Activated CD4-positive, alpha-beta T cell treated with anti-CD3 and anti-CD28 coated beads, Interleukin-2, amount 10 ng/mL, durations not matched to agents 24 days and 14 days (primary cell): ENCODE measurements around the gene NXN. TPM values are rescaled to one million over a fixed set of nuclear protein-coding genes. Genes with fewer than 3 reads are reported as not detected.
"Not testable (repeated sequence)": the region's sequence is repeated elsewhere in the genome, so short reads cannot be mapped to it uniquely, and the experiment has no call there.

Source experiments
- DNase-seq: peaks from one replicate; pipeline ENCODE4 v3.0.0; 2022
- H3K27ac Mint-ChIP-seq: one replicate; pipeline ENCODE4 v1.8.0; 2022; ENCODE audit warnings: mild to moderate bottlenecking, mixed read lengths
- H3K27me3 Mint-ChIP-seq: one replicate; pipeline ENCODE4 v1.8.0; 2022; ENCODE audit warnings: mixed read lengths
- H3K36me3 Mint-ChIP-seq: one replicate; pipeline ENCODE4 v1.8.0; 2022; ENCODE audit warnings: low read depth, mild to moderate bottlenecking, mixed read lengths
- H3K4me1 Mint-ChIP-seq: one replicate; pipeline ENCODE4 v1.8.0; 2021; ENCODE audit warnings: mixed read lengths
- H3K4me3 Mint-ChIP-seq: one replicate; pipeline ENCODE4 v1.8.0; 2022; ENCODE audit warnings: mild to moderate bottlenecking, moderate library complexity, mixed read lengths
- H3K9me3 Mint-ChIP-seq: one replicate; pipeline ENCODE4 v1.8.0; 2021; ENCODE audit warnings: mixed read lengths
- intact Hi-C: fragments of 100-400 bp; cut with micrococcal nuclease; formaldehyde crosslinking; loops from one replicate; pipeline ENCODE4 v1.15.1; 2023
- total RNA-seq: library from RNA; stranded (reverse); gene quantifications from 2 replicates; pipeline ENCODE4 v1.2.3, GENCODE V29; 2022

NXN gene
- total RNA-seq, 1 donor from 2014 or later = 0.14 TPM

GRCh38 chr17:879546-880442, 99.8 kb downstream of the NXN start:
- peaks cover 14% of the 10 kb centered on the region for H3K4me1 Mint-ChIP-seq

GRCh38 chr17:877630-878029, 101.9 kb downstream of the NXN start:
- H3K4me3 Mint-ChIP-seq = no peak overlapping the region
- DNase-seq = no peak
- peaks cover 14% of the 10 kb centered on the region for H3K4me1 Mint-ChIP-seq
- peaks cover 1% of the 10 kb centered on the region for H3K27me3 Mint-ChIP-seq
- intact Hi-C loops = loop anchor here (5.0 kb wide), 1 partner anchor 120 kb away; the partner anchor contains the start of gene TIMM22
- H3K9me3 Mint-ChIP-seq = no peaks in the 10 kb centered on the region
- no peaks in the 10 kb centered on the region for H3K36me3 Mint-ChIP-seq
- H3K27ac Mint-ChIP-seq = no peak overlapping the region

More at GRCh38 chr17:879546-880442, 99.8 kb downstream of the NXN start:
- peak; percentile 88 for DNase-seq
- Mint-ChIP-seq H3K36me3 (no peaks in the 10 kb centered on the region), H3K27me3 (peaks cover 1% of the 10 kb centered on the region), H3K4me3 (no peak overlapping the region), H3K9me3 (no peaks in the 10 kb centered on the region), H3K27ac (no peak overlapping the region)
- intact Hi-C loops = loop anchor here (1.0 to 5.0 kb wide), 2 partner anchors 102 to 118 kb away; partner anchors contain the start of gene TIMM22

GRCh38 chr17:876272-876671, 103.3 kb downstream of the NXN start:
- Mint-ChIP-seq H3K4me3 (no peak overlapping the region), H3K27me3 (no peaks in the 10 kb centered on the region), H3K4me1 (peaks cover 14% of the 10 kb centered on the region), H3K27ac (no peak overlapping the region), H3K9me3 (peaks cover 4% of the 10 kb centered on the region), H3K36me3 (no peaks in the 10 kb centered on the region)
- intact Hi-C loops = loop anchor here (5.0 kb wide), 1 partner anchor 121 kb away; the partner anchor contains the start of gene TIMM22
- DNase-seq = peak; percentile 82

GRCh38 chr17:874590-874989, 105.0 kb downstream of the NXN start:
- H3K27me3 Mint-ChIP-seq, intact Hi-C loops, H3K4me3 Mint-ChIP-seq, H3K9me3 Mint-ChIP-seq, H3K4me1 Mint-ChIP-seq, H3K36me3 Mint-ChIP-seq, H3K27ac Mint-ChIP-seq, DNase-seq: not testable (repeated sequence)

- H3K4me3 Mint-ChIP-seq = no peak overlapping the region
- peaks cover 4% of the 10 kb centered on the region for H3K27me3 Mint-ChIP-seq
- intact Hi-C loops = no loop called here
- no peaks in the 10 kb centered on the region for H3K36me3 Mint-ChIP-seq
- no peak for DNase-seq
- H3K27ac Mint-ChIP-seq = no peak overlapping the region
- H3K4me1 Mint-ChIP-seq = peaks cover 8% of the 10 kb centered on the region
- peaks cover 4% of the 10 kb centered on the region for H3K9me3 Mint-ChIP-seq
These were observed 106.7 kb downstream of the NXN start for GRCh38 chr17:872855-873254.

- no peaks in the 10 kb centered on the region for H3K36me3 Mint-ChIP-seq
- H3K4me3 Mint-ChIP-seq = no peak overlapping the region
- intact Hi-C loops = no loop called here
- DNase-seq = no peak
- peaks cover 8% of the 10 kb centered on the region for H3K4me1 Mint-ChIP-seq
- H3K27me3 Mint-ChIP-seq = peaks cover 4% of the 10 kb centered on the region
- H3K27ac Mint-ChIP-seq = no peak overlapping the region
- H3K9me3 Mint-ChIP-seq = peaks cover 4% of the 10 kb centered on the region
These were observed 107.6 kb downstream of the NXN start for GRCh38 chr17:871751-872519.

- H3K27ac Mint-ChIP-seq = no peak overlapping the region
- no peak overlapping the region for H3K4me3 Mint-ChIP-seq
- intact Hi-C loops = no loop called here
- peaks cover 4% of the 10 kb centered on the region for H3K9me3 Mint-ChIP-seq
- no peak for DNase-seq
- H3K36me3 Mint-ChIP-seq = no peaks in the 10 kb centered on the region
- peaks cover 6% of the 10 kb centered on the region for H3K27me3 Mint-ChIP-seq
- H3K4me1 Mint-ChIP-seq = no peaks in the 10 kb centered on the region
These were observed 109.7 kb downstream of the NXN start for GRCh38 chr17:869567-870525.

- H3K4me3 Mint-ChIP-seq = no peak overlapping the region
- H3K27ac Mint-ChIP-seq = no peak overlapping the region
- peaks cover 4% of the 10 kb centered on the region for H3K9me3 Mint-ChIP-seq
- H3K4me1 Mint-ChIP-seq = no peaks in the 10 kb centered on the region
- peaks cover 13% of the 10 kb centered on the region for H3K27me3 Mint-ChIP-seq
- H3K36me3 Mint-ChIP-seq = no peaks in the 10 kb centered on the region
- intact Hi-C loops = no loop called here
- DNase-seq = no peak
These were observed 110.5 kb downstream of the NXN start for GRCh38 chr17:869086-869485.

- DNase-seq = no peak
- Mint-ChIP-seq H3K9me3 (peaks cover 4% of the 10 kb centered on the region), H3K27me3 (peaks cover 17% of the 10 kb centered on the region), H3K27ac (no peak overlapping the region), H3K36me3 (no peaks in the 10 kb centered on the region), H3K4me3 (no peak overlapping the region), H3K4me1 (no peaks in the 10 kb centered on the region)
- intact Hi-C loops = no loop called here
These were observed 111.6 kb downstream of the NXN start for GRCh38 chr17:867896-868489.

- H3K4me3 Mint-ChIP-seq, H3K4me1 Mint-ChIP-seq, H3K27ac Mint-ChIP-seq, H3K9me3 Mint-ChIP-seq, DNase-seq, intact Hi-C loops, H3K36me3 Mint-ChIP-seq: not testable (repeated sequence)
- peaks cover 17% of the 10 kb centered on the region for H3K27me3 Mint-ChIP-seq
These were observed 112.3 kb downstream of the NXN start for GRCh38 chr17:867238-867637.

- DNase-seq = no peak
- Mint-ChIP-seq H3K4me1 (no peaks in the 10 kb centered on the region), H3K27ac (no peak overlapping the region), H3K36me3 (no peaks in the 10 kb centered on the region), H3K9me3 (no peaks in the 10 kb centered on the region), H3K4me3 (no peak overlapping the region), H3K27me3 (peaks cover 17% of the 10 kb centered on the region)
- intact Hi-C loops = no loop called here
These were observed 112.9 kb downstream of the NXN start for GRCh38 chr17:866568-867103.

GRCh38 chr17:864315-864714, 115.3 kb downstream of the NXN start:
- Mint-ChIP-seq H3K27ac (no peak overlapping the region), H3K4me1 (no peaks in the 10 kb centered on the region), H3K4me3 (no peak overlapping the region), H3K9me3 (no peaks in the 10 kb centered on the region), H3K27me3 (peaks cover 15% of the 10 kb centered on the region), H3K36me3 (no peaks in the 10 kb centered on the region)
- no peak for DNase-seq
- intact Hi-C loops = no loop called here

- H3K4me3 Mint-ChIP-seq = no peak overlapping the region
- intact Hi-C loops = no loop called here
- H3K4me1 Mint-ChIP-seq = no peaks in the 10 kb centered on the region
- no peaks in the 10 kb centered on the region for H3K9me3 Mint-ChIP-seq
- peaks cover 15% of the 10 kb centered on the region for H3K27me3 Mint-ChIP-seq
- no peak for DNase-seq
- H3K36me3 Mint-ChIP-seq = no peaks in the 10 kb centered on the region
- H3K27ac Mint-ChIP-seq = no peak overlapping the region
These were observed 115.7 kb downstream of the NXN start for GRCh38 chr17:863880-864279.
